ENCODE results near the gene MBD3. TPM values are rescaled to one million over a fixed set of nuclear protein-coding genes. Genes with fewer than 3 reads are reported as not detected.
"Not testable (repeated sequence)": the region's sequence is repeated elsewhere in the genome, so short reads cannot be mapped to it uniquely, and the experiment has no call there.

MBD3 gene
- total and polyA plus RNA-seq, 2 experiments from 2014 or later: 66.6 to 84.5 TPM

- Histone ChIP-seq H3K27ac (no peak overlapping the region), H3K4me3 (no peak overlapping the region), H3K9me2 (replicated peaks; ENCODE audit: insufficient read depth) (no peaks in the 10 kb centered on the region), H3K4me2 (no peak overlapping the region), H3K27me3 (no peaks in the 10 kb centered on the region), H4K20me1 (ENCODE audit: insufficient read depth, poor library complexity, severe bottlenecking) (no peaks in the 10 kb centered on the region), H3K36me3 (replicated peaks; ENCODE audit: insufficient read depth, low read depth) (no peaks in the 10 kb centered on the region), H3K79me2 (no peaks in the 10 kb centered on the region), H3K4me1 (ENCODE audit: insufficient read depth) (no peaks in the 10 kb centered on the region), H2AFZ (no peak overlapping the region), H3K9me3 (ENCODE audit: low read depth) (no peaks in the 10 kb centered on the region)
- DNase-seq (ENCODE audit: low spot score): no peak
- TF ChIP-seq EZH2phosphoT487 (IDR thresholded peaks at IDR 0.05; ENCODE audit: low read depth, severe bottlenecking, unreplicated experiment) (no peak), EZH2 (IDR thresholded peaks at IDR 0.05; ENCODE audit: borderline replicate concordance) (no peak), CTCF (IDR thresholded peaks at IDR 0.05; ENCODE audit: poor library complexity) (no peak)
- WGBS (ENCODE audit: low lambda C conversion rate, missing lambda C conversion rate): 94% methylated on average over 9 of the region's 9 CpGs
These were observed 60.7 kb downstream of the MBD3 start for GRCh38 chr19:1532003-1532402.

- Histone ChIP-seq H3K4me1 (ENCODE audit: insufficient read depth) (no peaks in the 10 kb centered on the region), H3K4me3 (no peak overlapping the region), H3K79me2 (no peaks in the 10 kb centered on the region), H3K4me2 (no peak overlapping the region), H2AFZ (no peak overlapping the region), H3K27me3 (no peaks in the 10 kb centered on the region), H4K20me1 (ENCODE audit: insufficient read depth, poor library complexity, severe bottlenecking) (no peaks in the 10 kb centered on the region), H3K9me2 (replicated peaks; ENCODE audit: insufficient read depth) (no peaks in the 10 kb centered on the region), H3K27ac (no peak overlapping the region), H3K36me3 (replicated peaks; ENCODE audit: insufficient read depth, low read depth) (no peaks in the 10 kb centered on the region), H3K9me3 (ENCODE audit: low read depth) (no peaks in the 10 kb centered on the region)
- TF ChIP-seq EZH2phosphoT487 (IDR thresholded peaks at IDR 0.05; ENCODE audit: low read depth, severe bottlenecking, unreplicated experiment) (no peak), CTCF (IDR thresholded peaks at IDR 0.05; ENCODE audit: poor library complexity) (no peak), EZH2 (IDR thresholded peaks at IDR 0.05; ENCODE audit: borderline replicate concordance) (no peak)
- WGBS (ENCODE audit: low lambda C conversion rate, missing lambda C conversion rate): 90% methylated on average over 11 of the region's 11 CpGs
- no peak for DNase-seq (ENCODE audit: low spot score)
These were observed 61.1 kb downstream of the MBD3 start for GRCh38 chr19:1531587-1531986.

- H3K9me3 ChIP-seq (ENCODE audit: low read depth); H3K27ac ChIP-seq; H3K9me2 ChIP-seq (replicated peaks; ENCODE audit: insufficient read depth); H3K4me2 ChIP-seq; H4K20me1 ChIP-seq (ENCODE audit: insufficient read depth, poor library complexity, severe bottlenecking); H3K36me3 ChIP-seq (replicated peaks; ENCODE audit: insufficient read depth, low read depth); H3K4me3 ChIP-seq; DNase-seq (ENCODE audit: low spot score); H3K27me3 ChIP-seq; H3K79me2 ChIP-seq; H2AFZ ChIP-seq; H3K4me1 ChIP-seq (ENCODE audit: insufficient read depth): not testable (repeated sequence)
- WGBS (ENCODE audit: low lambda C conversion rate, missing lambda C conversion rate): 94% methylated on average over 11 of the region's 11 CpGs
These were observed 61.8 kb downstream of the MBD3 start for GRCh38 chr19:1530856-1531255.

DNA sequence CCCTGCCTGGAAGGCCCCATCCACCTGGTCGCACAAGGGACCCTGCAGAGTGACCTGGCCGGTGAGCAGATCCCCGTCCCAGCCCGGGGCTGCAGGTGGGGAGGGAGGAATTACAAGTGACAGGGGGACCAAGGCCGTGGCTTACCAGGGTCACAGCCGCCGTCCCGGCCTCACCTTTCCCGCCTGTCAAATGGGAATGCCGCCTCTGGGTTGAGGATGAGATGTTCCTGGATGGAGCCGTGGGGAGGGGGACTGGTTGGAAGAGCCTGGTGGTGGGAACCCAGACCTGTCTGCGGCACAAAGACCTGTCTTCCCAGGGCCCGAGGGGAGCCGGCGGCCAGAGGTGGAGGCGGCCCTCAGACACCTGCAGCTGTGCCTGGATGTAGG is 63.2 kb downstream of the MBD3 start:
- WGBS (ENCODE audit: low lambda C conversion rate, missing lambda C conversion rate): 88% methylated on average over 16 of the region's 16 CpGs
- Histone ChIP-seq H3K9me3 (ENCODE audit: low read depth) (no peaks in the 10 kb centered on the region), H3K79me2 (no peaks in the 10 kb centered on the region), H3K4me1 (ENCODE audit: insufficient read depth) (no peaks in the 10 kb centered on the region), H3K36me3 (replicated peaks; ENCODE audit: insufficient read depth, low read depth) (no peaks in the 10 kb centered on the region), H3K27me3 (peaks cover 15% of the 10 kb centered on the region), H3K4me2 (no peak overlapping the region), H3K27ac (no peak overlapping the region), H3K9me2 (replicated peaks; ENCODE audit: insufficient read depth) (no peaks in the 10 kb centered on the region), H2AFZ (no peak overlapping the region), H3K4me3 (no peak overlapping the region), H4K20me1 (ENCODE audit: insufficient read depth, poor library complexity, severe bottlenecking) (no peaks in the 10 kb centered on the region)
- TF ChIP-seq EZH2 (IDR thresholded peaks at IDR 0.05; ENCODE audit: borderline replicate concordance): no peak
- DNase-seq (ENCODE audit: low spot score): no peak
